Type B pancreatic cell (in vitro differentiated cells): ENCODE results near the gene UMAD1. TPM values are rescaled to one million over a fixed set of nuclear protein-coding genes. Genes with fewer than 3 reads are reported as not detected.

Experiments
- DNase-seq: peaks from one replicate; pipeline ENCODE4 v3.0.0; 2021; ENCODE audit warnings: mixed read lengths; ENCODE audit not compliant: unreplicated experiment; ENCODE audit errors: extremely low spot score
- H3K27ac Mint-ChIP-seq: 2 replicates; pipeline ENCODE4 v1.8.0; 2021; ENCODE audit warnings: mild to moderate bottlenecking, mixed read lengths
- H3K27me3 Mint-ChIP-seq: 2 replicates; pipeline ENCODE4 v1.8.0; 2021; ENCODE audit warnings: mixed read lengths
- H3K36me3 Mint-ChIP-seq: 2 replicates; pipeline ENCODE4 v1.8.0; 2021; ENCODE audit warnings: mixed read lengths
- H3K4me1 Mint-ChIP-seq: one replicate; pipeline ENCODE4 v1.8.0; 2021; ENCODE audit warnings: mixed read lengths; ENCODE audit not compliant: unreplicated experiment
- H3K4me3 Mint-ChIP-seq: 2 replicates; pipeline ENCODE4 v1.8.0; 2021; ENCODE audit warnings: mild to moderate bottlenecking, mixed read lengths
- H3K9me3 Mint-ChIP-seq: 2 replicates; pipeline ENCODE4 v1.8.0; 2021; ENCODE audit warnings: mixed read lengths
- CTCF ChIP-seq: fragments of 200-600 bp; sonication (generic); conservative IDR thresholded peaks from 2 replicates; pipeline ENCODE4 v1.5.0; 2021; ENCODE audit warnings: antibody characterized with exemption, mild to moderate bottlenecking
- total RNA-seq: library from RNA; stranded (reverse); gene quantifications from 2 replicates; pipeline ENCODE4 v1.2.1, GENCODE V29; 2021; ENCODE audit warnings: low replicate concordance

The UMAD1 gene
- total RNA-seq, 1 donor from 2014 or later, result 9.0 TPM

GRCh38 chr7:7919449-7919945 lies 278.9 kb downstream of the UMAD1 start:
- H3K27ac Mint-ChIP-seq, result no peak overlapping the region
- H3K36me3 Mint-ChIP-seq, result no peaks in the 10 kb centered on the region
- no peaks in the 10 kb centered on the region for H3K27me3 Mint-ChIP-seq
- DNase-seq, result no peak
- H3K4me1 Mint-ChIP-seq, result peaks cover 12% of the 10 kb centered on the region
- H3K4me3 Mint-ChIP-seq, result no peak overlapping the region
- no peak for TF ChIP-seq CTCF
- H3K9me3 Mint-ChIP-seq, result peaks cover 6% of the 10 kb centered on the region

GRCh38 chr7:7920056-7920455 lies 279.5 kb downstream of the UMAD1 start:
- Mint-ChIP-seq H3K27ac (no peak overlapping the region), H3K4me3 (no peak overlapping the region), H3K4me1 (peaks cover 13% of the 10 kb centered on the region), H3K9me3 (peaks cover 6% of the 10 kb centered on the region), H3K36me3 (no peaks in the 10 kb centered on the region), H3K27me3 (no peaks in the 10 kb centered on the region)
- DNase-seq, result no peak
- no peak for TF ChIP-seq CTCF

- no peak overlapping the region for H3K27ac Mint-ChIP-seq
- no peaks in the 10 kb centered on the region for H3K27me3 Mint-ChIP-seq
- no peaks in the 10 kb centered on the region for H3K36me3 Mint-ChIP-seq
- H3K4me3 Mint-ChIP-seq, result no peak overlapping the region
- H3K4me1 Mint-ChIP-seq, result peaks cover 13% of the 10 kb centered on the region
- H3K9me3 Mint-ChIP-seq, result peaks cover 6% of the 10 kb centered on the region
- DNase-seq, result no peak
- no peak for TF ChIP-seq CTCF
Measured at GRCh38 chr7:7920481-7920880, 279.9 kb downstream of the UMAD1 start.

GRCh38 chr7:7921830-7922229 lies 281.3 kb downstream of the UMAD1 start:
- Mint-ChIP-seq H3K36me3 (no peaks in the 10 kb centered on the region), H3K4me1 (peaks cover 13% of the 10 kb centered on the region), H3K9me3 (peaks cover 6% of the 10 kb centered on the region), H3K4me3 (no peak overlapping the region), H3K27ac (no peak overlapping the region), H3K27me3 (no peaks in the 10 kb centered on the region)
- no peak for TF ChIP-seq CTCF
- DNase-seq, result no peak

- H3K27ac Mint-ChIP-seq, result no peak overlapping the region
- no peak for TF ChIP-seq CTCF
- H3K27me3 Mint-ChIP-seq, result no peaks in the 10 kb centered on the region
- DNase-seq, result no peak
- no peaks in the 10 kb centered on the region for H3K36me3 Mint-ChIP-seq
- peaks cover 6% of the 10 kb centered on the region for H3K9me3 Mint-ChIP-seq
- peaks cover 13% of the 10 kb centered on the region for H3K4me1 Mint-ChIP-seq
- H3K4me3 Mint-ChIP-seq, result no peak overlapping the region
Measured at GRCh38 chr7:7922684-7923385, 282.3 kb downstream of the UMAD1 start.
